KMS-11 (cell line): ENCODE results near the gene ATP6V1G1.

ENCODE experiments used
- H2AFZ ChIP-seq: fragments of 200-600 bp; sonication (generic); 2 replicates; pipeline ENCODE4 v1.6.1; 2016; ENCODE audit warnings: antibody characterized with exemption, mixed run types, low read depth
- H3K27ac ChIP-seq: fragments of 200-600 bp; sonication (generic); 2 replicates; pipeline ENCODE4 v1.6.1; 2016; ENCODE audit warnings: mild to moderate bottlenecking, mixed run types
- H3K27me3 ChIP-seq: fragments of 200-600 bp; sonication (generic); 2 replicates; pipeline ENCODE4 v1.6.1; 2017; ENCODE audit warnings: mild to moderate bottlenecking, low read depth, mixed run types, moderate library complexity; ENCODE audit not compliant: insufficient read depth
- H3K36me3 ChIP-seq: fragments of 200-600 bp; sonication (generic); 2 replicates; pipeline ENCODE4 v1.6.1; 2017; ENCODE audit warnings: mild to moderate bottlenecking, mixed run types; ENCODE audit not compliant: insufficient read depth
- H3K4me1 ChIP-seq: fragments of 200-600 bp; sonication (generic); 2 replicates; pipeline ENCODE4 v1.6.1; 2016; ENCODE audit warnings: mild to moderate bottlenecking, low read depth, mixed run types; ENCODE audit not compliant: poor library complexity, severe bottlenecking
- H3K4me2 ChIP-seq: fragments of 200-600 bp; sonication (generic); 2 replicates; pipeline ENCODE4 v1.7.0; 2016; ENCODE audit warnings: mild to moderate bottlenecking, mixed run types
- H3K4me3 ChIP-seq: fragments of 200-600 bp; sonication (generic); IDR thresholded peaks from 2 replicates; pipeline ENCODE4 v1.6.1; 2017; ENCODE audit warnings: low read depth, low read length, mixed read lengths; ENCODE audit not compliant: insufficient read depth
- H3K79me2 ChIP-seq: fragments of 200-600 bp; sonication (generic); 2 replicates; pipeline ENCODE4 v1.6.1; 2016; ENCODE audit warnings: low read depth, mixed run types; ENCODE audit not compliant: insufficient read depth
- H3K9ac ChIP-seq: fragments of 200-600 bp; sonication (generic); 2 replicates; pipeline ENCODE4 v1.6.1; 2016; ENCODE audit warnings: mild to moderate bottlenecking, mixed run types
- H4K20me1 ChIP-seq: fragments of 200-600 bp; sonication (generic); 2 replicates; pipeline ENCODE4 v1.6.1; 2016; ENCODE audit warnings: mild to moderate bottlenecking, mixed run types; ENCODE audit not compliant: insufficient read depth
- CTCF ChIP-seq: fragments of 200-600 bp; sonication (generic); conservative IDR thresholded peaks from 2 replicates; pipeline ENCODE4 v1.6.1; 2017; ENCODE audit warnings: low read depth, mild to moderate bottlenecking, antibody characterized with exemption, low read length, moderate library complexity, mixed read lengths

ATP6V1G1 gene

GRCh38 chr9:114608525-114608796 lies 20.9 kb downstream of the ATP6V1G1 start:
- H3K27ac ChIP-seq = no peak overlapping the region
- H3K9ac ChIP-seq = no peak overlapping the region
- no peak overlapping the region for H2AFZ ChIP-seq
- H4K20me1 ChIP-seq = no peaks in the 10 kb centered on the region
- no peak overlapping the region; the same call in 1 of the 2 replicates for H3K4me2 ChIP-seq
- H3K4me1 ChIP-seq = peaks cover 62% of the 10 kb centered on the region
- no peak for TF ChIP-seq CTCF
- H3K79me2 ChIP-seq = peaks cover 39% of the 10 kb centered on the region
- no peaks in the 10 kb centered on the region for H3K27me3 ChIP-seq
- H3K4me3 ChIP-seq = no peak overlapping the region
- H3K36me3 ChIP-seq = no peaks in the 10 kb centered on the region

GRCh38 chr9:114611516-114612271 lies 24.1 kb downstream of the ATP6V1G1 start:
- Histone ChIP-seq H3K4me3 (no peak overlapping the region), H3K36me3 (no peaks in the 10 kb centered on the region), H2AFZ (peak overlapping the region; percentile 69; the same call in 1 of the 2 replicates), H3K9ac (peak overlapping the region; percentile 96), H3K4me2 (peak overlapping the region; percentile 91), H4K20me1 (no peaks in the 10 kb centered on the region), H3K27ac (peak overlapping the region; percentile 95), H3K79me2 (peaks cover 72% of the 10 kb centered on the region), H3K4me1 (peaks cover 86% of the 10 kb centered on the region), H3K27me3 (no peaks in the 10 kb centered on the region)
- TF ChIP-seq CTCF = no peak

GRCh38 chr9:114612272-114612923 lies 24.8 kb downstream of the ATP6V1G1 start:
- H2AFZ ChIP-seq = no peak overlapping the region
- H4K20me1 ChIP-seq = no peaks in the 10 kb centered on the region
- no peaks in the 10 kb centered on the region for H3K27me3 ChIP-seq
- H3K79me2 ChIP-seq = peaks cover 73% of the 10 kb centered on the region
- peak overlapping the region; percentile 96 for H3K9ac ChIP-seq
- H3K4me3 ChIP-seq = no peak overlapping the region
- H3K4me2 ChIP-seq = peak overlapping the region; percentile 91
- no peak for TF ChIP-seq CTCF
- peaks cover 86% of the 10 kb centered on the region for H3K4me1 ChIP-seq
- H3K27ac ChIP-seq = peak overlapping the region; percentile 95
- H3K36me3 ChIP-seq = no peaks in the 10 kb centered on the region

GRCh38 chr9:114613087-114613486 lies 25.5 kb downstream of the ATP6V1G1 start:
- H2AFZ ChIP-seq = 0 out of 2 replicates have a peak overlapping the region, but pooled peaks have one; percentile 1
- no peaks in the 10 kb centered on the region for H3K36me3 ChIP-seq
- H3K4me2 ChIP-seq = peak overlapping the region; percentile 91
- H4K20me1 ChIP-seq = no peaks in the 10 kb centered on the region
- H3K4me1 ChIP-seq = peaks cover 86% of the 10 kb centered on the region
- peak overlapping the region; percentile 95 for H3K27ac ChIP-seq
- H3K4me3 ChIP-seq = no peak overlapping the region
- TF ChIP-seq CTCF = no peak
- peaks cover 79% of the 10 kb centered on the region for H3K79me2 ChIP-seq
- peak overlapping the region; percentile 96; the same call in 1 of the 2 replicates for H3K9ac ChIP-seq
- no peaks in the 10 kb centered on the region for H3K27me3 ChIP-seq
